Activated CD8-positive, alpha-beta T cell treated with anti-CD3 and anti-CD28 coated beads, Interleukin-2, amount 10 ng/mL, durations not matched to agents 7 days and 5 days (primary cell): ENCODE measurements around the gene ERCC6L2. TPM values are rescaled to one million over a fixed set of nuclear protein-coding genes. Genes with fewer than 3 reads are reported as not detected.

Source experiments
- ATAC-seq: fragments of 150-1000 bp; cut with Tn5 transposase; one replicate; pipeline ENCODE4 v1.10.0; 2021; ENCODE audit warnings: moderate library complexity
- CTCF ChIA-PET: fragments of 350-600 bp; sonication (Branson Sonifier 250); formaldehyde crosslinking; loops from one replicate; lab custom pipeline; 2021; ENCODE audit warnings: antibody characterized with exemption; lab: Charles Lee
- POLR2A ChIA-PET: fragments of 350-600 bp; sonication (Branson Sonifier 250); formaldehyde crosslinking; loops from one replicate; lab custom pipeline; 2021; ENCODE audit warnings: antibody characterized with exemption; lab: Charles Lee
- DNase-seq: peaks from one replicate; pipeline ENCODE4 v3.0.0-alpha.2; 2020
- H3K27ac Mint-ChIP-seq: one replicate; pipeline ENCODE4 v1.8.0; 2021; ENCODE audit warnings: mild to moderate bottlenecking, mixed read lengths
- H3K27me3 Mint-ChIP-seq: one replicate; pipeline ENCODE4 v1.8.0; 2021; ENCODE audit warnings: low read depth, mixed read lengths
- H3K36me3 Mint-ChIP-seq: one replicate; pipeline ENCODE4 v1.8.0; 2021; ENCODE audit warnings: low read depth, mixed read lengths
- H3K4me1 Mint-ChIP-seq: one replicate; pipeline ENCODE4 v1.8.0; 2021; ENCODE audit warnings: low read depth, mixed read lengths
- H3K4me3 Mint-ChIP-seq: one replicate; pipeline ENCODE4 v1.8.0; 2021; ENCODE audit warnings: mild to moderate bottlenecking, mixed read lengths
- H3K9me3 Mint-ChIP-seq: one replicate; pipeline ENCODE4 v1.8.0; 2022; ENCODE audit warnings: mixed read lengths; ENCODE audit not compliant: insufficient read depth
- total RNA-seq, 2 experiments: library from RNA; stranded (reverse); gene quantifications; one replicate each; pipeline ENCODE4 v1.2.3, GENCODE V29; 2021

ERCC6L2 gene
- total RNA-seq, 2 experiments from 2014 or later, result 32.2 to 33.1 TPM

- H3K27me3 Mint-ChIP-seq, result no peaks in the 10 kb centered on the region
- peaks cover 17% of the 10 kb centered on the region for H3K4me1 Mint-ChIP-seq
- H3K4me3 Mint-ChIP-seq, result no peak overlapping the region
- ATAC-seq (no peak), DNase-seq (no peak)
- H3K9me3 Mint-ChIP-seq, result no peaks in the 10 kb centered on the region
- H3K27ac Mint-ChIP-seq, result no peak overlapping the region
- ChIA-PET CTCF (no interaction called here), POLR2A (no interaction called here)
- H3K36me3 Mint-ChIP-seq, result peaks cover 39% of the 10 kb centered on the region
Observed at GRCh38 chr9:95985440-95986055, 110.1 kb downstream of the ERCC6L2 start.

DNA sequence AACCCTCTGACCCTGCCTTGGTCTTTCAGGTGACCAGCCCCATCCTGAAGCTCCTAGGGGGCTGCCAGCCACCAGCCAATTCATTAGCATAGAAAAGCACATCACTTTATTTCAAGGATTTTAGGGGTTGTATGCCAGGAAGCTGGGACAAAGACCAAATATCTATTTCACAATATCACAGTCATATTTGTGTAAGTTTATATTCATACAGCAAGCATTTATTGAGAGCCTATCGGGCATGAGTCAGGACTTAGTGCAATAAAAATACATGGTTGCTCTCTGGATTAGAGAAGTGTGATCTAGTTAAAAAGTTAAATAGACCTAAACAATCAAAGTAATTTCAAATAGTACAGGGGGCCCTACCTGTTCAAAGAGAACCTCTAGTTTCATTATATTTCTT, 113.8 kb downstream of the ERCC6L2 start:
- CTCF ChIA-PET, result interaction anchor here (1.0 kb wide), 1 partner anchor 40 kb away, joined by 3 read pairs; no protein-coding TSS in a partner anchor
- POLR2A ChIA-PET, result interaction anchor here (0.6 kb wide), 1 partner anchor 54 kb away, joined by 3 read pairs; no protein-coding TSS in a partner anchor
- H3K27me3 Mint-ChIP-seq, result no peaks in the 10 kb centered on the region
- H3K4me1 Mint-ChIP-seq, result no peaks in the 10 kb centered on the region
- no peak overlapping the region for H3K4me3 Mint-ChIP-seq
- H3K36me3 Mint-ChIP-seq, result peaks cover 36% of the 10 kb centered on the region
- H3K27ac Mint-ChIP-seq, result no peak overlapping the region
- H3K9me3 Mint-ChIP-seq, result no peaks in the 10 kb centered on the region
- ATAC-seq (no peak), DNase-seq (no peak)

DNA sequence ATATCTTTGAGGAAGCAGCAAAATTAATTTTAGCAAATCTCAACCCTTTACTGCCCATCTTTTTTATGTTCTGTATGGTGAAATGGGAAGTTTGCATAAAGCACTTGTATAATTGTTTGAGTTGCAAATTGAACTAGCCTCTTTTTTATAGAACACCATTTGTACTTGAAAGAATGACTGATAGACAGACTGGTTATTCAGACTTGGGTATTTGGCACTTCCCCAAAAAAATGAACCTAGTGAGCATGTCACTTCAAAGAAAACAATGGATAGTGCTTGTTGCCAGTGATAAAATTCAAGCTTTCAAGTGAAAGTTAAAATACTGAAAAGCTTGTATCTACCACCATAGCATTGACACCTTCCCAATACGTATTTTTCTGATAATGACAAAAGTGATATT, 115.8 kb downstream of the ERCC6L2 start:
- Mint-ChIP-seq H3K27ac (no peak overlapping the region), H3K27me3 (no peaks in the 10 kb centered on the region), H3K9me3 (no peaks in the 10 kb centered on the region), H3K4me3 (no peak overlapping the region), H3K36me3 (peaks cover 30% of the 10 kb centered on the region), H3K4me1 (peaks cover 5% of the 10 kb centered on the region)
- CTCF ChIA-PET, result no interaction called here
- DNase-seq, result no peak
- POLR2A ChIA-PET, result no interaction called here
- no peak for ATAC-seq

GRCh38 chr9:95992536-95992935, 117.0 kb downstream of the ERCC6L2 start:
- no peak for ATAC-seq
- POLR2A ChIA-PET, result no interaction called here

GRCh38 chr9:95993337-95993736, 117.8 kb downstream of the ERCC6L2 start:
- Mint-ChIP-seq H3K36me3 (peaks cover 18% of the 10 kb centered on the region), H3K4me1 (peaks cover 5% of the 10 kb centered on the region), H3K27me3 (no peaks in the 10 kb centered on the region), H3K27ac (no peak overlapping the region), H3K9me3 (no peaks in the 10 kb centered on the region), H3K4me3 (no peak overlapping the region)
- ATAC-seq (no peak), DNase-seq (no peak)
- POLR2A ChIA-PET, result interaction anchor here (1.1 kb wide), 1 partner anchor 13 kb away, joined by 4 read pairs; no protein-coding TSS in a partner anchor
- CTCF ChIA-PET, result interaction anchor here (0.9 to 1.2 kb wide), 2 partner anchors 14 to 21 kb away, joined by 3 to 5 read pairs; no protein-coding TSS in a partner anchor

More at GRCh38 chr9:95992536-95992935, 117.0 kb downstream of the ERCC6L2 start:
- no peaks in the 10 kb centered on the region for H3K27me3 Mint-ChIP-seq
- H3K9me3 Mint-ChIP-seq, result no peaks in the 10 kb centered on the region
- peaks cover 5% of the 10 kb centered on the region for H3K4me1 Mint-ChIP-seq
- no peak overlapping the region for H3K27ac Mint-ChIP-seq
- no peak overlapping the region for H3K4me3 Mint-ChIP-seq
- H3K36me3 Mint-ChIP-seq, result peaks cover 23% of the 10 kb centered on the region
- CTCF ChIA-PET, result interaction anchor here (0.5 kb wide), 1 partner anchor 119 kb away, joined by 3 read pairs; no protein-coding TSS in a partner anchor
- no peak for DNase-seq

DNA sequence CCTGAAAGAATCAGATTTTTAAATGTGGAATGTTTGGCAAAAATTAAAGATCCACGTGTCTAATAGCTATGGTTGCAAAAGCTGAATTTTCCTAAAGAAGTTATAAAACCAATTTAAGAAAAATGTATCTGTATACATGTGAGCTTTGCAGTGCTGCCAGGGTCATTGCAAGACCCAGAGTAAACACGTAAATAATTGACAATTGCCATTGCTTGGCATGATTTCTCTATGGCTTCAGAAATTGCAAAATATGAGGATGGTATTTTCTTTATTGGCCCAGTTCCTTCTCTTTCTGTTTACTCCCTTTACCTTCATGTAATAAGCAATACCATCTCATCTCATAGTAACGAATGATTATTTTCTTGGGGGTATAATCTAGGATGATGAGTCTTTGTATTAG, 123.9 kb downstream of the ERCC6L2 start:
- Mint-ChIP-seq H3K36me3 (peaks cover 41% of the 10 kb centered on the region), H3K4me1 (peaks cover 5% of the 10 kb centered on the region), H3K27ac (no peak overlapping the region), H3K27me3 (no peaks in the 10 kb centered on the region), H3K4me3 (no peak overlapping the region), H3K9me3 (peaks cover 10% of the 10 kb centered on the region)
- CTCF ChIA-PET, result no interaction called here
- POLR2A ChIA-PET, result interaction anchor here (1.2 kb wide), 1 partner anchor 11 kb away, joined by 3 read pairs; no protein-coding TSS in a partner anchor
- no peak for DNase-seq
- no peak for ATAC-seq

GRCh38 chr9:96004379-96004778, 128.9 kb downstream of the ERCC6L2 start:
- POLR2A ChIA-PET, result interaction anchor here (0.7 kb wide), 1 partner anchor 151 kb away, joined by 3 read pairs; no protein-coding TSS in a partner anchor
- Mint-ChIP-seq H3K27ac (no peak overlapping the region), H3K4me1 (peaks cover 13% of the 10 kb centered on the region), H3K27me3 (no peaks in the 10 kb centered on the region), H3K4me3 (no peak overlapping the region), H3K9me3 (peaks cover 10% of the 10 kb centered on the region), H3K36me3 (peaks cover 31% of the 10 kb centered on the region)
- no peak for DNase-seq
- ATAC-seq, result no peak
- CTCF ChIA-PET, result no interaction called here

DNA sequence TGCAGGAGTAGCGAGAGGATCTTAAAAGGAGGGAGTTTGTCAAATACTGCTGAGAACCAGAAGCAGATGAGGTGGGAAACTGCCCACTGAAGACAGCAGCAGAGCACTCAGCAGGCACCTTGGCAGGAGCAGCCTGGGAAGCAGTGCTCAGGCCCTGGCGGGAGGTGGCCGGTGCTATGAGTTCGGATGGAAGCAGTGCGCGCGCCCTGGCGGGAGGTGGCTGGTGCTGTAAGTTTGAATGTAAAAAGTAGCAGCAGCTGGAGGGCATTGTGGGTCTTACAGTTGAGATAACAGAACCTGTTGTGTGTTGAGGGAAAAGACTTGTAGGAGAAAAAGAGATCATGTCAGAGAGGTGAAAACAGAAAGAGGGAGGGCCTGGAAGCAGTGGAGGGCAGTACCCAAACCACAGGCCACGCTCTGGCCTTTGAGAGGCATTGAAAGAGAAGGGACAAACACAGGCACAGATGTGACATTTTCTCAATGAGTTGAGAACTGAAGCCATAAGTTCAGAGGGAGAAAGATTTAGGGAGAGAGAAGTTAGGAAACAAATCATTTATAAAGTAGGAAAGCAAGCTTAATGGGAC, 130.9 kb downstream of the ERCC6L2 start:
- no peak overlapping the region for H3K4me3 Mint-ChIP-seq
- peaks cover 11% of the 10 kb centered on the region for H3K9me3 Mint-ChIP-seq
- DNase-seq (no peak), ATAC-seq (no peak)
- H3K4me1 Mint-ChIP-seq, result peaks cover 34% of the 10 kb centered on the region
- no peak overlapping the region for H3K27ac Mint-ChIP-seq
- CTCF ChIA-PET, result interaction anchor here (0.8 to 1.3 kb wide), 3 partner anchors 13 to 55 kb away, joined by 3 to 5 read pairs (median 3); no protein-coding TSS in a partner anchor
- H3K27me3 Mint-ChIP-seq, result no peaks in the 10 kb centered on the region
- peaks cover 28% of the 10 kb centered on the region for H3K36me3 Mint-ChIP-seq
- POLR2A ChIA-PET, result interaction anchor here (0.9 to 2.3 kb wide), 3 partner anchors 11 to 14 kb away, joined by 4 to 7 read pairs (median 4); no protein-coding TSS in a partner anchor

GRCh38 chr9:96006961-96007360, 131.5 kb downstream of the ERCC6L2 start:
- ATAC-seq, result no peak
- Mint-ChIP-seq H3K27ac (no peak overlapping the region), H3K4me1 (peaks cover 38% of the 10 kb centered on the region), H3K9me3 (peaks cover 15% of the 10 kb centered on the region), H3K4me3 (no peak overlapping the region), H3K36me3 (peaks cover 31% of the 10 kb centered on the region), H3K27me3 (no peaks in the 10 kb centered on the region)
- no peak for DNase-seq
- ChIA-PET CTCF (interaction anchor here (0.8 to 1.3 kb wide), 2 partner anchors 13 to 56 kb away, joined by 3 to 5 read pairs; no protein-coding TSS in a partner anchor), POLR2A (interaction anchor here (0.7 to 2.3 kb wide), 4 partner anchors 10 to 41 kb away, joined by 3 to 7 read pairs (median 4); no protein-coding TSS in a partner anchor)

GRCh38 chr9:96008502-96009222, 133.2 kb downstream of the ERCC6L2 start:
- H3K9me3 Mint-ChIP-seq, result peaks cover 4% of the 10 kb centered on the region
- ChIA-PET POLR2A (interaction anchor here (0.7 kb wide), 1 partner anchor 134 kb away, joined by 3 read pairs; no protein-coding TSS in a partner anchor), CTCF (interaction anchor here (0.9 to 1.7 kb wide), 6 partner anchors 10 to 209 kb away, joined by 3 to 5 read pairs (median 3); no protein-coding TSS in a partner anchor)
- peak overlapping the region; percentile 89 for H3K27ac Mint-ChIP-seq
- ATAC-seq (no peak), DNase-seq (no peak)
- no peaks in the 10 kb centered on the region for H3K27me3 Mint-ChIP-seq
- no peak overlapping the region for H3K4me3 Mint-ChIP-seq
- peaks cover 23% of the 10 kb centered on the region for H3K36me3 Mint-ChIP-seq
- peaks cover 50% of the 10 kb centered on the region for H3K4me1 Mint-ChIP-seq

DNA sequence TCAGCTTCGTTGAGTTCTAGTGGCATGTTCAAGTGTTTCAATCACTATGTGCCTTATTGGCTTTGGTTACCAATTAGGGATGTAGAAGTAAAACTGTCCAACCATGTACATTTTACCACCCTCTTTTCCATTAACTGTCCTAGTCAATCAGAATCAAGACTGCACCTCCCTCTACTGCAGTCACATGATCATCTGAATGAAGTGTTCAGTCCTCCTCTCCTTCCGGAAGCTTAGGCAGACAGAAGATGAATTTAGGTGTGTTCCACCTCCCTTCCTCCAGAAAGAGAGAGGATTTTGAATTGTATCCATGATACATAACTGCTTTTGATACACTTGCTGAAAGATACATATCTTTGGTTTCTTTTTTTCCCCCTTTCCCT, 133.7 kb downstream of the ERCC6L2 start:
- Mint-ChIP-seq H3K36me3 (peaks cover 25% of the 10 kb centered on the region), H3K27me3 (no peaks in the 10 kb centered on the region), H3K4me3 (peak overlapping the region; percentile 19), H3K4me1 (peaks cover 54% of the 10 kb centered on the region), H3K27ac (peak overlapping the region; percentile 89), H3K9me3 (peaks cover 4% of the 10 kb centered on the region)
- ChIA-PET CTCF (interaction anchor here (0.7 to 1.7 kb wide), 6 partner anchors 10 to 208 kb away, joined by 3 to 5 read pairs (median 3); no protein-coding TSS in a partner anchor), POLR2A (interaction anchor here (0.5 to 2.9 kb wide), 7 partner anchors 12 to 186 kb away, joined by 3 to 13 read pairs (median 3); partner anchors contain the start of gene ERCC6L2)
- DNase-seq (no peak), ATAC-seq (no peak)
